C4-2B (cell line): ENCODE data around the gene CRAT.
"Not testable (repeated sequence)": the region's sequence is repeated elsewhere in the genome, so short reads cannot be mapped to it uniquely, and the experiment has no call there.

Source experiments
- H3K27ac ChIP-seq: fragments of 450-650 bp; 2 replicates; pipeline ENCODE4 v1.5.1; 2017
- CTCF ChIP-seq: fragments of 450-650 bp; conservative IDR thresholded peaks from 2 replicates; pipeline ENCODE4 v1.5.1; 2017; ENCODE audit warnings: mild to moderate bottlenecking
- ZFX ChIP-seq: fragments of 450-650 bp; IDR thresholded peaks from 2 replicates; pipeline ENCODE4 v1.6.1; 2017

CRAT gene

GRCh38 chr9:129137292-129138143 is 26.9 kb upstream of the CRAT start:
- 0 out of 2 replicates have a peak overlapping the region, but pooled peaks have one; percentile 100 for H3K27ac ChIP-seq
- TF ChIP-seq CTCF: no peak
- no peak for TF ChIP-seq ZFX

- H3K27ac ChIP-seq: no peak overlapping the region
- TF ChIP-seq CTCF: no peak
- TF ChIP-seq ZFX: no peak
Measured at GRCh38 chr9:129136446-129137035, 25.9 kb upstream of the CRAT start.

GRCh38 chr9:129135476-129135875 is 24.9 kb upstream of the CRAT start:
- H3K27ac ChIP-seq: no peak overlapping the region
- TF ChIP-seq CTCF (no peak), ZFX (no peak)

GRCh38 chr9:129133082-129133481 is 22.5 kb upstream of the CRAT start:
- H3K27ac ChIP-seq: no peak overlapping the region
- TF ChIP-seq CTCF: no peak
- no peak for TF ChIP-seq ZFX

GRCh38 chr9:129131300-129132145 is 20.9 kb upstream of the CRAT start:
- no peak overlapping the region for H3K27ac ChIP-seq

GRCh38 chr9:129130791-129131190 is 20.2 kb upstream of the CRAT start:
- no peak for TF ChIP-seq ZFX
- H3K27ac ChIP-seq: no peak overlapping the region

More at GRCh38 chr9:129131300-129132145, 20.9 kb upstream of the CRAT start:
- TF ChIP-seq ZFX: no peak
- TF ChIP-seq CTCF: peak; percentile 99

- not testable (repeated sequence) for H3K27ac ChIP-seq
Measured at GRCh38 chr9:129130271-129130670, 19.7 kb upstream of the CRAT start.

- no peak overlapping the region for H3K27ac ChIP-seq
- no peak for TF ChIP-seq ZFX
- no peak for TF ChIP-seq CTCF
Measured at GRCh38 chr9:129128689-129129088, 18.1 kb upstream of the CRAT start.
